ENCODE data around the gene MAOB.
A peak's percentile ranks its signal among the peaks of the same experiment; 100 is the strongest.

Gene MAOB

GRCh38 chrX:43815209-43815608 is 67.0 kb downstream of the MAOB start:
- no peak for DNase-seq

GRCh38 chrX:43813898-43814297 is 68.4 kb downstream of the MAOB start:
- DNase-seq: peak; percentile 33

More at GRCh38 chrX:43815209-43815608, 67.0 kb downstream of the MAOB start:
- Histone ChIP-seq H3K27ac (no peak overlapping the region), H3K9me3 (ENCODE audit: severe bottlenecking) (no peaks in the 10 kb centered on the region), H3K27me3 (ENCODE audit: insufficient read depth, low read depth, severe bottlenecking) (no peaks in the 10 kb centered on the region), H3K36me3 (no peaks in the 10 kb centered on the region), H3K4me3 (ENCODE audit: low read depth, low read length) (no peak overlapping the region)
- TF ChIP-seq CTCF (IDR thresholded peaks at IDR 0.05; ENCODE audit: low read depth, low read length): no peak

GRCh38 chrX:43813319-43813718 is 68.9 kb downstream of the MAOB start:
- no peak for TF ChIP-seq CTCF (IDR thresholded peaks at IDR 0.05; ENCODE audit: low read depth, low read length)
- no peak overlapping the region for H3K27ac ChIP-seq
- H3K9me3 ChIP-seq (ENCODE audit: severe bottlenecking): no peaks in the 10 kb centered on the region

More at GRCh38 chrX:43813898-43814297, 68.4 kb downstream of the MAOB start:
- Histone ChIP-seq H3K4me3 (ENCODE audit: low read depth, low read length) (no peak overlapping the region), H3K9me3 (ENCODE audit: severe bottlenecking) (no peaks in the 10 kb centered on the region), H3K36me3 (no peaks in the 10 kb centered on the region), H3K27ac (no peak overlapping the region), H3K27me3 (ENCODE audit: insufficient read depth, low read depth, severe bottlenecking) (no peaks in the 10 kb centered on the region)
- peak; percentile 58 for TF ChIP-seq CTCF (IDR thresholded peaks at IDR 0.05; ENCODE audit: low read depth, low read length)

GRCh38 chrX:43809463-43809862 is 72.8 kb downstream of the MAOB start:
- H3K4me3 ChIP-seq (ENCODE audit: low read depth, low read length): no peak overlapping the region
- H3K9me3 ChIP-seq (ENCODE audit: severe bottlenecking): no peaks in the 10 kb centered on the region
- DNase-seq: no peak
- H3K27ac ChIP-seq: no peak overlapping the region
- TF ChIP-seq CTCF (IDR thresholded peaks at IDR 0.05; ENCODE audit: low read depth, low read length): no peak
- H3K36me3 ChIP-seq: no peaks in the 10 kb centered on the region
- no peaks in the 10 kb centered on the region for H3K27me3 ChIP-seq (ENCODE audit: insufficient read depth, low read depth, severe bottlenecking)

More at GRCh38 chrX:43813319-43813718, 68.9 kb downstream of the MAOB start:
- Histone ChIP-seq H3K36me3 (no peaks in the 10 kb centered on the region), H3K4me3 (ENCODE audit: low read depth, low read length) (no peak overlapping the region), H3K27me3 (ENCODE audit: insufficient read depth, low read depth, severe bottlenecking) (no peaks in the 10 kb centered on the region)
- DNase-seq: no peak

GRCh38 chrX:43808231-43808630 is 74.0 kb downstream of the MAOB start:
- Histone ChIP-seq H3K9me3 (ENCODE audit: severe bottlenecking) (no peaks in the 10 kb centered on the region), H3K27me3 (ENCODE audit: insufficient read depth, low read depth, severe bottlenecking) (no peaks in the 10 kb centered on the region), H3K36me3 (no peaks in the 10 kb centered on the region), H3K27ac (no peak overlapping the region), H3K4me3 (ENCODE audit: low read depth, low read length) (no peak overlapping the region)
- TF ChIP-seq CTCF (IDR thresholded peaks at IDR 0.05; ENCODE audit: low read depth, low read length): no peak
- DNase-seq: no peak

GRCh38 chrX:43805579-43805978 is 76.7 kb downstream of the MAOB start:
- Histone ChIP-seq H3K27me3 (ENCODE audit: insufficient read depth, low read depth, severe bottlenecking) (no peaks in the 10 kb centered on the region), H3K27ac (no peak overlapping the region), H3K4me3 (ENCODE audit: low read depth, low read length) (no peak overlapping the region), H3K9me3 (ENCODE audit: severe bottlenecking) (no peaks in the 10 kb centered on the region), H3K36me3 (no peaks in the 10 kb centered on the region)
- no peak for DNase-seq
- no peak for TF ChIP-seq CTCF (IDR thresholded peaks at IDR 0.05; ENCODE audit: low read depth, low read length)
